Activated naive CD4-positive, alpha-beta T cell treated with anti-CD3 and anti-CD28 coated beads, Interleukin-2, amount 50 U/mL, for 16 hours (primary cell): ENCODE results near the gene LRP1B.

Experiments
- DNase-seq: peaks from one replicate; pipeline ENCODE4 v3.0.0-alpha.2; 2020

Gene LRP1B

GRCh38 chr2:140863713-140864112 lies 1267.1 kb downstream of the LRP1B start:
- DNase-seq = no peak

GRCh38 chr2:140862181-140862580 lies 1268.6 kb downstream of the LRP1B start:
- no peak for DNase-seq

GRCh38 chr2:140861666-140862065 lies 1269.2 kb downstream of the LRP1B start:
- no peak for DNase-seq

- no peak for DNase-seq
Measured at GRCh38 chr2:140855471-140855870, 1275.3 kb downstream of the LRP1B start.

GRCh38 chr2:140851258-140851981 lies 1279.4 kb downstream of the LRP1B start:
- DNase-seq = no peak

- DNase-seq = no peak
Measured at GRCh38 chr2:140843186-140843585, 1287.6 kb downstream of the LRP1B start.

GRCh38 chr2:140842110-140842509 lies 1288.7 kb downstream of the LRP1B start:
- DNase-seq = no peak

- no peak for DNase-seq
Measured at GRCh38 chr2:140841141-140841540, 1289.7 kb downstream of the LRP1B start.

GRCh38 chr2:140836826-140837225 lies 1294.0 kb downstream of the LRP1B start:
- no peak for DNase-seq

GRCh38 chr2:140835079-140835478 lies 1295.7 kb downstream of the LRP1B start:
- no peak for DNase-seq

GRCh38 chr2:140814141-140814540 lies 1316.7 kb downstream of the LRP1B start:
- no peak for DNase-seq

- DNase-seq = no peak
Measured at GRCh38 chr2:140808820-140809219, 1322.0 kb downstream of the LRP1B start.

GRCh38 chr2:140808211-140808610 lies 1322.6 kb downstream of the LRP1B start:
- DNase-seq = no peak

GRCh38 chr2:140804700-140805260 lies 1326.0 kb downstream of the LRP1B start:
- DNase-seq = no peak

GRCh38 chr2:140801311-140801710 lies 1329.5 kb downstream of the LRP1B start:
- no peak for DNase-seq

- DNase-seq = no peak
Measured at GRCh38 chr2:140797718-140798117, 1333.1 kb downstream of the LRP1B start.

GRCh38 chr2:140791802-140792201 lies 1339.0 kb downstream of the LRP1B start:
- no peak for DNase-seq

GRCh38 chr2:140786585-140786984 lies 1344.2 kb downstream of the LRP1B start:
- DNase-seq = no peak

GRCh38 chr2:140775411-140775810 lies 1355.4 kb downstream of the LRP1B start:
- no peak for DNase-seq

- no peak for DNase-seq
Measured at GRCh38 chr2:140770645-140771044, 1360.2 kb downstream of the LRP1B start.

GRCh38 chr2:140761807-140762206 lies 1369.0 kb downstream of the LRP1B start:
- no peak for DNase-seq

GRCh38 chr2:140759426-140760156 lies 1371.2 kb downstream of the LRP1B start:
- DNase-seq = no peak

GRCh38 chr2:140747665-140748064 lies 1383.2 kb downstream of the LRP1B start:
- DNase-seq = no peak

- no peak for DNase-seq
Measured at GRCh38 chr2:140747090-140747489, 1383.7 kb downstream of the LRP1B start.
